Lung microvascular endothelial cell (primary cell): ENCODE measurements around the gene HRH1. TPM values are rescaled to one million over a fixed set of nuclear protein-coding genes. Genes with fewer than 3 reads are reported as not detected.
"Not testable (repeated sequence)": the region's sequence is repeated elsewhere in the genome, so short reads cannot be mapped to it uniquely, and the experiment has no call there.

Experiments
- DNase-seq, 2 donors: peaks; one replicate each; pipeline versions ENCODE4 v3.0.0 to v3.0.0-alpha.2; 2010; ENCODE audit warnings: low read depth in 2 of 2
- total RNA-seq: library from RNA; depleted of rRNA; stranded (reverse); fragments of >200 nt; gene quantifications from 2 replicates; pipeline ENCODE4 v1.2.1, GENCODE V29; 2014

The HRH1 gene
- total RNA-seq, 1 donor from 2014 or later: 1.6 TPM

GRCh38 chr3:11140713-11141104 lies 13.6 kb upstream of the HRH1 start:
- DNase-seq: no peak

- DNase-seq: no peak
Measured at GRCh38 chr3:11143476-11143875, 10.8 kb upstream of the HRH1 start.

GRCh38 chr3:11144996-11145395 lies 9.3 kb upstream of the HRH1 start:
- DNase-seq: no peak

- peak; percentile 41 to 95 for DNase-seq
Measured at GRCh38 chr3:11145888-11146287, 8.4 kb upstream of the HRH1 start.

GRCh38 chr3:11146773-11147660 lies 7.3 kb upstream of the HRH1 start:
- no peak for DNase-seq

- DNase-seq: no peak
Measured at GRCh38 chr3:11150256-11150655, 4.0 kb upstream of the HRH1 start.

GRCh38 chr3:11152301-11152700 lies 2.0 kb upstream of the HRH1 start:
- DNase-seq: no peak

- peak; percentile 36 to 49 for DNase-seq
Measured at GRCh38 chr3:11154953-11155325, 646 bp downstream of the HRH1 start.

GRCh38 chr3:11155341-11156025 lies 1.2 kb downstream of the HRH1 start:
- DNase-seq: peak; percentile 88 to 89

- DNase-seq: no peak
Measured at GRCh38 chr3:11156026-11156410, 1.7 kb downstream of the HRH1 start.

- DNase-seq: no peak
Measured at GRCh38 chr3:11157421-11157820, 3.1 kb downstream of the HRH1 start.

- DNase-seq: peak in 1 of 2 donors; percentile 48
Measured at GRCh38 chr3:11159421-11159904, 5.2 kb downstream of the HRH1 start.

GRCh38 chr3:11161666-11162065 lies 7.4 kb downstream of the HRH1 start:
- DNase-seq: no peak

GRCh38 chr3:11162401-11163345 lies 8.4 kb downstream of the HRH1 start:
- DNase-seq: no peak

GRCh38 chr3:11164607-11165006 lies 10.3 kb downstream of the HRH1 start:
- DNase-seq: no peak

- DNase-seq: no peak
Measured at GRCh38 chr3:11165476-11165875, 11.2 kb downstream of the HRH1 start.

GRCh38 chr3:11166807-11167400 lies 12.6 kb downstream of the HRH1 start:
- not testable (repeated sequence) for DNase-seq

GRCh38 chr3:11167590-11167989 lies 13.3 kb downstream of the HRH1 start:
- no peak for DNase-seq

- DNase-seq: no peak
Measured at GRCh38 chr3:11168406-11168805, 14.1 kb downstream of the HRH1 start.

- DNase-seq: peak in 1 of 2 donors; percentile 44
Measured at GRCh38 chr3:11168881-11169805, 14.8 kb downstream of the HRH1 start.
